ENCODE measurements around the gene EPB41L3.

EPB41L3 gene

GRCh38 chr18:5398269-5398668 is 145.5 kb downstream of the EPB41L3 start:
- Histone ChIP-seq H3K9ac (ENCODE audit: low read length) (no peak overlapping the region), H4K20me1 (ENCODE audit: insufficient read depth, low read length) (no peaks in the 10 kb centered on the region), H3K4me3 (ENCODE audit: low read length) (no peak overlapping the region), H3K27ac (ENCODE audit: low read length) (no peak overlapping the region), H3K4me1 (ENCODE audit: low read length) (peaks cover 11% of the 10 kb centered on the region), H3K9me3 (ENCODE audit: insufficient read depth, low read length) (no peaks in the 10 kb centered on the region), H2AFZ (ENCODE audit: low read depth, low read length) (no peak overlapping the region), H3K79me2 (ENCODE audit: low read length) (no peaks in the 10 kb centered on the region), H3K4me2 (ENCODE audit: low read length) (no peak overlapping the region), H3K36me3 (replicated peaks; ENCODE audit: low read depth, low read length) (no peaks in the 10 kb centered on the region), H3K27me3 (ENCODE audit: low read depth, low read length) (no peaks in the 10 kb centered on the region)
- TF ChIP-seq EZH2phosphoT487 (IDR thresholded peaks at IDR 0.05; ENCODE audit: low read depth) (no peak), CTCF (IDR thresholded peaks at IDR 0.05; ENCODE audit: low read depth, low read length) (no peak)

GRCh38 chr18:5397102-5397501 is 146.7 kb downstream of the EPB41L3 start:
- no peak overlapping the region for H3K27ac ChIP-seq (ENCODE audit: low read length)
- H3K27me3 ChIP-seq (ENCODE audit: low read depth, low read length) = no peaks in the 10 kb centered on the region
- H3K9me3 ChIP-seq (ENCODE audit: insufficient read depth, low read length) = no peaks in the 10 kb centered on the region
- H3K4me3 ChIP-seq (ENCODE audit: low read length) = no peak overlapping the region
- no peaks in the 10 kb centered on the region for H3K79me2 ChIP-seq (ENCODE audit: low read length)
- no peak overlapping the region for H2AFZ ChIP-seq (ENCODE audit: low read depth, low read length)
- no peak overlapping the region for H3K9ac ChIP-seq (ENCODE audit: low read length)
- no peak overlapping the region for H3K4me2 ChIP-seq (ENCODE audit: low read length)
- TF ChIP-seq CTCF (IDR thresholded peaks at IDR 0.05; ENCODE audit: low read depth, low read length) (no peak), EZH2phosphoT487 (IDR thresholded peaks at IDR 0.05; ENCODE audit: low read depth) (no peak)
- no peaks in the 10 kb centered on the region for H4K20me1 ChIP-seq (ENCODE audit: insufficient read depth, low read length)
- no peaks in the 10 kb centered on the region for H3K36me3 ChIP-seq (replicated peaks; ENCODE audit: low read depth, low read length)
- H3K4me1 ChIP-seq (ENCODE audit: low read length) = peaks cover 11% of the 10 kb centered on the region

- H3K4me3 ChIP-seq (ENCODE audit: low read length) = no peak overlapping the region; the same call in 1 of the 2 replicates
- no peak overlapping the region for H3K9ac ChIP-seq (ENCODE audit: low read length)
- no peaks in the 10 kb centered on the region for H4K20me1 ChIP-seq (ENCODE audit: insufficient read depth, low read length)
- TF ChIP-seq EZH2phosphoT487 (IDR thresholded peaks at IDR 0.05; ENCODE audit: low read depth) (no peak), CTCF (IDR thresholded peaks at IDR 0.05; ENCODE audit: low read depth, low read length) (no peak)
- H3K4me2 ChIP-seq (ENCODE audit: low read length) = peak overlapping the region; percentile 27; the same call in 1 of the 2 replicates
- H3K4me1 ChIP-seq (ENCODE audit: low read length) = peaks cover 11% of the 10 kb centered on the region
- no peaks in the 10 kb centered on the region for H3K9me3 ChIP-seq (ENCODE audit: insufficient read depth, low read length)
- H3K27me3 ChIP-seq (ENCODE audit: low read depth, low read length) = no peaks in the 10 kb centered on the region
- H3K36me3 ChIP-seq (replicated peaks; ENCODE audit: low read depth, low read length) = no peaks in the 10 kb centered on the region
- no peaks in the 10 kb centered on the region for H3K79me2 ChIP-seq (ENCODE audit: low read length)
- H2AFZ ChIP-seq (ENCODE audit: low read depth, low read length) = no peak overlapping the region
- no peak overlapping the region for H3K27ac ChIP-seq (ENCODE audit: low read length)
Observed at GRCh38 chr18:5395860-5396448, 147.8 kb downstream of the EPB41L3 start.

GRCh38 chr18:5393779-5394178 is 150.0 kb downstream of the EPB41L3 start:
- H3K4me3 ChIP-seq (ENCODE audit: low read length) = no peak overlapping the region
- H3K27me3 ChIP-seq (ENCODE audit: low read depth, low read length) = no peaks in the 10 kb centered on the region
- no peaks in the 10 kb centered on the region for H3K9me3 ChIP-seq (ENCODE audit: insufficient read depth, low read length)
- no peaks in the 10 kb centered on the region for H3K79me2 ChIP-seq (ENCODE audit: low read length)
- TF ChIP-seq EZH2phosphoT487 (IDR thresholded peaks at IDR 0.05; ENCODE audit: low read depth) (no peak), CTCF (IDR thresholded peaks at IDR 0.05; ENCODE audit: low read depth, low read length) (no peak)
- peaks cover 11% of the 10 kb centered on the region for H3K4me1 ChIP-seq (ENCODE audit: low read length)
- H2AFZ ChIP-seq (ENCODE audit: low read depth, low read length) = no peak overlapping the region
- H3K36me3 ChIP-seq (replicated peaks; ENCODE audit: low read depth, low read length) = no peaks in the 10 kb centered on the region
- H3K9ac ChIP-seq (ENCODE audit: low read length) = no peak overlapping the region
- no peaks in the 10 kb centered on the region for H4K20me1 ChIP-seq (ENCODE audit: insufficient read depth, low read length)
- H3K4me2 ChIP-seq (ENCODE audit: low read length) = no peak overlapping the region
- no peak overlapping the region for H3K27ac ChIP-seq (ENCODE audit: low read length)

Measured in OCI-LY3 (cell line).